BJ (cell line): ENCODE data around the gene SNPH. TPM values are rescaled to one million over a fixed set of nuclear protein-coding genes. Genes with fewer than 3 reads are reported as not detected.

Source experiments
- CTCF ChIA-PET: fragments of 350-600 bp; formaldehyde crosslinking; extraction: SDS; loops from one replicate; lab custom pipeline; 2021; ENCODE audit warnings: antibody characterized with exemption, inconsistent platforms; lab: Yijun Ruan, JAX
- POLR2A ChIA-PET: fragments of 300-600 bp; sonication (Branson Sonifier 250); formaldehyde crosslinking; extraction: SDS; loops from one replicate; lab custom pipeline; 2021; ENCODE audit warnings: antibody characterized with exemption; lab: Charles Lee
- DNase-seq: peaks from one replicate; pipeline ENCODE4 v3.0.0-alpha.2; 2011; ENCODE audit warnings: low read depth
- H3K27me3 ChIP-seq: 2 replicates; pipeline ENCODE4 v1.6.0; 2011; ENCODE audit warnings: low read length; ENCODE audit not compliant: control insufficient read depth, insufficient read depth
- H3K36me3 ChIP-seq: 2 replicates; pipeline ENCODE4 v1.5.1; 2011; ENCODE audit warnings: low read length; ENCODE audit not compliant: control insufficient read depth, insufficient read depth
- H3K4me3 ChIP-seq: 2 replicates; pipeline ENCODE4 v1.5.1; 2011; ENCODE audit warnings: low read depth, mild to moderate bottlenecking, control low read depth, low read length
- CTCF ChIP-seq: IDR thresholded peaks from 2 replicates; pipeline ENCODE4 v1.5.1; 2011; ENCODE audit warnings: low read depth, mild to moderate bottlenecking, control low read depth, inconsistent platforms, low read length, moderate library complexity; ENCODE audit not compliant: insufficient read depth
- polyA plus RNA-seq: library from polyadenylated mRNA; depleted of rRNA; stranded (reverse); fragments of >200 nt; gene quantifications from 2 replicates; pipeline ENCODE4 v1.2.3, GENCODE V29; 2011

Gene SNPH
- polyA plus RNA-seq, 1 experiment, result 1.8 TPM

- no peaks in the 10 kb centered on the region for H3K36me3 ChIP-seq
- H3K27me3 ChIP-seq, result no peaks in the 10 kb centered on the region
- H3K4me3 ChIP-seq, result no peak overlapping the region
- DNase-seq, result no peak
- CTCF ChIA-PET, result interaction anchor here (2.1 kb wide), 1 partner anchor 11 kb away, joined by 5 read pairs; the partner anchor contains the start of gene SNPH
- POLR2A ChIA-PET, result no interaction called here
- TF ChIP-seq CTCF, result no peak
Observed at GRCh38 chr20:1277529-1278322, 11.6 kb downstream of the SNPH start.

DNA sequence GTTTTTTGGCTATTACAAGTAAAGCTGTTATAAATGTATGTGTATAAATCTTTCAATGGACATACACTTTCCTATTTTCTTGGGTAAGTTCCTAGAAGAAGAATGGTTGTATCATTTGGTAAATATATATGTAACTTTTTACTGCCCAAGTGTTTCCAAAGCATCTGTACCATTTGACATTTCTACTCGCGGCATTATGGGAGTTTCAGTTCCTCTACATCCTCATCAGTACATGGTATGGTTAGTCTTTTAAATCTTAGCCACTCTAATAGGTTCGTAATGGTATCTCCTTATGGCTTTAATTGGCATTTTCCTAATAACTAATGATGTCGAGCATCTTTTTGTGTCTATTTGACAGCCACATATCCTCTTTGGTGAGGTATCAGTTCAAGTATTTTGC lies 12.9 kb downstream of the SNPH start:
- CTCF ChIA-PET, result no interaction called here

GRCh38 chr20:1280195-1281102 lies 14.4 kb downstream of the SNPH start:
- H3K36me3 ChIP-seq, result no peaks in the 10 kb centered on the region
- CTCF ChIA-PET, result no interaction called here
- DNase-seq, result no peak
- H3K4me3 ChIP-seq, result no peak overlapping the region
- no peak for TF ChIP-seq CTCF
- H3K27me3 ChIP-seq, result no peaks in the 10 kb centered on the region
- POLR2A ChIA-PET, result no interaction called here

More for the DNA sequence above, 12.9 kb downstream of the SNPH start:
- no peaks in the 10 kb centered on the region for H3K27me3 ChIP-seq
- no peak for TF ChIP-seq CTCF
- no peaks in the 10 kb centered on the region for H3K36me3 ChIP-seq
- H3K4me3 ChIP-seq, result no peak overlapping the region
- no peak for DNase-seq
- POLR2A ChIA-PET, result no interaction called here

DNA sequence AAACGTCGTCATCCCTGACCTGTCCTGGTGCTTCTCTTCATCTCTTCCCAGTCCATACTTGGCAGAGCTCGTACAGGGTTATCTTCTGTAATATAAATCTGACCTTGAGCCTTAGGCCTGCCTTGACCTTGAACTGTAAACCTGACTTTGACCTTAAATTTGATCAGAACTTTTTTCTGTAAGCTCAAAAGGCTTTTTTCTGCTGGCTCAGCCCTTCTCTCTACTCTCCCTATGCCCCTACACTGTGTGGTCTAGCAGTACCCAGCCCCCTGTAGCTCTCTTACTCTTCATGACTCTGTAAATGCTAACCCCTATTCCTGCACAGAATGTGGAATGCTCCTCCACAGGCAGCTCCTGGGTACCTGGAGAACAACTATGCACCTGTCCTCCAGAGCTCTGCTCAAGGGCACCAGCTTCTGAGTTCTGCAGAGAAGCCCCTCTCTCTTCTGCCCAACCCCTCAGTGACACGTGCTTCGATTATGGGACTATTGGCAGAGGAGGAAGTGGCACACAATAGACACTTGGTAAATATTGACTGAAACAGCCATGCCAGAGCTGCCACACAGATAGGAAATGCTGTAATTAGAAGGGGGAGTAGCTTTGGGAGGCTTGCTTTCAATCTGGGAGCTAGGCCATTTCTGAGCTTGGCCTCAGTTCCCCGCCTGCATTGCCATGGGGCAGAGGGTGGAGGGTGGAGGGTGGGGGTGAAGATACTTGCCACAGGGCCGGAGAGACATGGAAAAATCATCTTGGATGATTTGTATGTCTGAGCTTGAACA lies 15.4 kb downstream of the SNPH start:
- no peaks in the 10 kb centered on the region; the same call in 1 of the 2 replicates for H3K27me3 ChIP-seq
- DNase-seq, result no peak
- ChIA-PET POLR2A (no interaction called here), CTCF (no interaction called here)
- no peak for TF ChIP-seq CTCF
- no peak overlapping the region for H3K4me3 ChIP-seq
- H3K36me3 ChIP-seq, result no peaks in the 10 kb centered on the region

GRCh38 chr20:1282966-1283365 lies 16.9 kb downstream of the SNPH start:
- no peak for DNase-seq
- CTCF ChIA-PET, result interaction anchor here (0.6 to 0.8 kb wide), 2 partner anchors 9 to 163 kb away, joined by 3 read pairs; no protein-coding TSS in a partner anchor
- POLR2A ChIA-PET, result no interaction called here
- no peaks in the 10 kb centered on the region; the same call in 1 of the 2 replicates for H3K27me3 ChIP-seq
- no peaks in the 10 kb centered on the region for H3K36me3 ChIP-seq
- no peak overlapping the region for H3K4me3 ChIP-seq
- TF ChIP-seq CTCF, result no peak
